ENCODE data around the gene TXNDC11.

DNA sequence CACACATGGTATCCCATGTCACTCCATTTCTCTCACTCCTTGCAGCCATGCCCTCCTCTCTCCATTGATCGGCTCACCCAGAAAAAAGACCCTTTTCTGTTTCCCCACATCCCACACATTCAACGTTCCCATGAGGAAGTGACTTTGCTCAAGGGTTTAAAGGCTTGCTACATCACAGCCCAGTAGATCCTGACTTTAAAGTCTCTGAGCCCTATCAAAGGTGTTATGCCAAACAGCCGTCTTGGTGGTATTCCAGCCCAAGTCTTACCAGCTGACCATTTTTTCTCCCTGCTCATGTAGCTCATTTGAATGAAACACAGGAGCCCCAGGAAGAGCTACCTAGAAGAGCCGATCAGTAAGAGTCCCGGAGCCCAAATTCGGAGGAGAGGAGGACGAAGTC, 7.4 kb upstream of the TXNDC11 start:
- TF ChIP-seq CTCF (optimal IDR thresholded peaks at IDR 0.05 in 1 of 3, IDR thresholded peaks at IDR 0.05 in 1 of 3, conservative IDR thresholded peaks at IDR 0.05 in 1 of 3; ENCODE audit: extremely low read depth in 1 of 3, insufficient read depth in 2 of 3, low read length in 3 of 3) (no peak), EZH2 (IDR thresholded peaks at IDR 0.05; ENCODE audit: low read length) (no peak)
